NCI-H1105 treated with DMSO at 0.1 percent for 48 hours (cell line): ENCODE results near the gene IL31RA.
"Not testable (repeated sequence)": the region's sequence is repeated elsewhere in the genome, so short reads cannot be mapped to it uniquely, and the experiment has no call there.

ENCODE experiments used
- DNase-seq: peaks from one replicate; lab custom pipeline; 2025; lab: John Stamatoyannopoulos, UW

IL31RA gene

DNA sequence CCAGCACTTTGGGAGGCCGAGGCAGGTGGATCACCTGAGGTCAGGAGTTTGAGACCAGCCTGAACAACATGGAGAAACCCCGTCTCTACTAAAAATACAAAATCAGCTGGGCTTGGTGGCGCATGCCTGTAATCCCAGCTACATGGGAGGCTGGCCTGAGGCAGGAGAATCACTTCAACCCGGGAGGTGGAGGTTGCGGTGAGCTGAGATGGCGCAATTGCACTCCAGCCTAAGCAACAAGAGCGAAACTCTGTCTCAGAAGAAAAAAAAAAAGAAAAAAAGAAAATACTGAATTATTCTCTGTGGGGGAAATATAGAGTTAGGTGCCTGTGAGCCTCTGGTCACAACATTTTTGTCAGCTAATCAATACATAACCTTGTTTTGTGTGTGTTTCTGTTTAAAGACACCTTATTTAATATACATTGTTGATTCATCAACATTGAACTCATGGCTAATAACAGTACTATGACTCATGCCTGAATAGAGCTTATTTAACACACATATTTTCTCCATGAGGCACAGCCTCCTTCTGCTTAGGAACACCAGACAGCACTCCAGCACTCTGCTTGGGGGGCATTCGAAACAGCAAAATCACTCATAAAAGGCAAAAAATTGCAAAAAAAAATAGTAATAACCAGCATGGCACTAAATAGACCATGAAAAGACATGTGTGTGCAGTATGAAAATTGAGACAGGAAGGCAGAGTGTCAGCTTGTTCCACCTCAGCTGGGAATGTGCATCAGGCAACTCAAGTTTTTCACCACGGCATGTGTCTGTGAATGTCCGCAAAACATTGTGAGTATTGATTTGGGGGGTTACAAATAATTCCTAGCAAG is at the start of gene IL31RA:
IL31RA (plus strand) TSS at position 519 of the 836 bp plus-strand sequence; CDS start at position 733, 214 bp downstream.
- no peak for DNase-seq

DNA sequence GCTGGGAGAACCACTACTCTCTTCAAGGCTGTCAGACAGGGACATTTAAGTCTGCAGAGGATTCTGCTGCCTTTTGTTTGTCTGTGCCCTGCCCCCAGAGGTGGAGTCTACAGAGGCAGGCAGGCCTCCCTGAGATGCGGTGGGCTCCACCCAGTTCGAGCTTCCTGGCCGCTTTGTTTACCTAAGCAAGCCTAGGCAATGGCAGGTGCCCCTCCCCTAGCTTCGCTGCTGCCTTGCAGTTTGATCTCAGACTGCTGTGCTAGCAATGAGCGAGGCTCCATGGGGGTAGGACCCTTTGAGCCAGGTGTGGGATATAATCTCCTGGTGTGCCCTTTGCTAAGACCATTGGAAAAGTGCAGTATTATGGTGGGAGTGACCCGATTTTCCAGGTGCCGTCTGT is 42.3 kb upstream of the IL31RA start:
- DNase-seq: not testable (repeated sequence)

DNA sequence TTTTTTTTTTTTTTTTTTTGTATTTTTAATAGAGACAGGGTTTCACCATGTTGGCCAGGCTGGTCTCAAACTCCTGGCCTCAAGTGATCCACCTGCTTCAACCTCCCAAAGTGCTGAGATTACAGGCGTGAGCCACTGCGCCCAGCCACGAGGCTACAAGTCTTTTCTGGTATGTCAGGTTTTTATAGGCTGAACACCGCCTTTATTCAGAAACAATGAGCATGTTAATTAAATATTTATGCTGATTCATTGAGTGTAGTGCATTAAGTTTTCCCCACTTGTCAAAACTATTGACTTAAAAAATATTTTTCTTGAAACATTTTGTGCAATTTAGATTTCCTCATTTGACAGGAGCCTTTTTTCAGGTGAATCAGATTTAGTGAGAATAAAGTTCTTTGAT is 35.2 kb upstream of the IL31RA start:
- not testable (repeated sequence) for DNase-seq

DNA sequence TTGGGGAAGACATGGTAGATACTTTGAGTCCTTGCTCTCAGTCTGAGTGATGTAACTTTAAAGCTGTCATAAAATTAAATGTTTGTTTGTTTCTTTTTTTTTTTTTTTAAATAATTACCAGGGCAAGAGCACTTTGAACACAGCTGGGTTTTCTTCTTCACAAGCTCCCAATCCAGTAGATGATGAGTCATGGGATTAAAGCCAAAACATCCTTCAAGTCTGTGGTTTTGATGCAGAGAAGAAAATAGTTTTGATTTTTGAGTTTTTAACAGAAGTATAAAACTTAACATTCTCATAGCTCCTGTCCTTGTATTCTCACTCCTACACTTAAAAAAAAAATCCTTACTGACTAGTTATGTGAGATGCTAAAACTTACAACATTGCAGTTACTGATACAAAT is 34.8 kb upstream of the IL31RA start:
- DNase-seq: no peak

DNA sequence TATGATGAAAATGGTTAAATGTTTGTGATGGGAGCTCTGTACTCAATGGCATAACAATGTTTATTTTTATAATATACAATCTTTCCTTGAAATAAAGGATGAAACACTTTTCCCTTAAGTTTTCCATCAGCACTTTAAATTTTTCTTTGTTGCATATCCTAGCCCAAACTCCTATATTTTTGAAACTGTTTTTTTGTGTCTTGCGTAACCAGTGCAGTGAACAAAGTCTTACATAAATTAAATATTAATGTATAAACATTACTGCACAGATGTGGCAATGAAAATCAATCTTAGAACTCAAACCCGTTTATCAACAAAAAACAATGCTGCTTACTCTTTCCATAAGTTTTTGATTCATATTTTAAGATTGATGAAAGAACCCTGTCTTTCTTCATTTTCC is 34.1 kb upstream of the IL31RA start:
- DNase-seq: no peak

DNA sequence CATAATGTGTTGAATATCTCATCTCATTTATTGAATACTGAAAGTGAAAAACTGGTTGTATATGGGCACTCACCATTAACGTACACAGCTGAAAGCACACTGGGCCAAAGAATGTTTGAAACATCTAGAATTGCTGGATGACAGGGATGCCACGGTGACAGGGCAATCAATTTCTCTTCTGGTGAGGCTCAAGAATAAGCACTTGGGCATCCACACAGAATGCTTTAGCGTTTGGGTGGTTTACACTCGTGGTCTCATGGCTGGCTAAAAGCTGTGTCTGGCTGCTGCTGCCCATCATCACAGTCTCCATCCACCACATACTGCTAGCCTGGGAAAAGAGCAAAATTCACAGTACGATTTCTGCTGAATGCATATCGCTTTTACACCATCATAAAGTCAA is 30.7 kb upstream of the IL31RA start:
- no peak for DNase-seq

DNA sequence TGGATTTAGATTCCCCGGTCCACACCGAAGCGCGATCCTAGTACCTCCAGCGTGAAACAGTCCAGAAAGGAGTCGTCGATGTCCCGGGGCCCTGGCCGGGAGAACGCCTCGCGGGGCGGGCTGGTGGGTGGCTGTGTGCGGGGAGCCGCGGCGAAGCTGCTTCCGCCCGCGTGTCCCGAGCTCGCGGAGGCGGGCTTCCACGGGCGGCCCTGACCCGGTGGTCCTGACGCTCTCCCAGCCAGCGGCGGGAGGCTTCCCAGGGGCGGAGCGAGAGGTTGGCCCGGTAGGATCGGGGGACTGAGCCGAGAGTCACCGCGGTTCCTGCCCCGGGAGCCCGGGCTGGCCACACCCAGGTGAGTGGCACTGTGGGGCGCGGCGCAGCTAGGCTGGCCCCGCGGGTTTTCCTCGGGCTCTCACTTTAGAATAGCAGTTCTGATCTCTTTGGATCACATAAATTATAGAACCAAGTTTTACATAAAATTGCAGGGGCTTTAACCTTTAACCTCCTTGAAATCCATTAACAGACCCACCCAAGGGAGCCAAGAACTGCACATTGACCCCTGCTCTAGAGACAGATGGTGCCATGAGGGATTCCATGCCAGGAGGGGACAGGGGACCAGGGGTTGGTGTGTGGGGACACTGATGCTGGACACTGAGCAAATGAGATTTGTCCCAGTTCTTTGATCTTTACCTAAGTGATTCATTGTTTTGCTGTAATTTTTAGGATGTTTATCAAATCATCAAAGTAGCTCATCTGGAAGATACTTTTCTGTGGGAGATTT is 29.2 kb upstream of the IL31RA start:
- DNase-seq: no peak

DNA sequence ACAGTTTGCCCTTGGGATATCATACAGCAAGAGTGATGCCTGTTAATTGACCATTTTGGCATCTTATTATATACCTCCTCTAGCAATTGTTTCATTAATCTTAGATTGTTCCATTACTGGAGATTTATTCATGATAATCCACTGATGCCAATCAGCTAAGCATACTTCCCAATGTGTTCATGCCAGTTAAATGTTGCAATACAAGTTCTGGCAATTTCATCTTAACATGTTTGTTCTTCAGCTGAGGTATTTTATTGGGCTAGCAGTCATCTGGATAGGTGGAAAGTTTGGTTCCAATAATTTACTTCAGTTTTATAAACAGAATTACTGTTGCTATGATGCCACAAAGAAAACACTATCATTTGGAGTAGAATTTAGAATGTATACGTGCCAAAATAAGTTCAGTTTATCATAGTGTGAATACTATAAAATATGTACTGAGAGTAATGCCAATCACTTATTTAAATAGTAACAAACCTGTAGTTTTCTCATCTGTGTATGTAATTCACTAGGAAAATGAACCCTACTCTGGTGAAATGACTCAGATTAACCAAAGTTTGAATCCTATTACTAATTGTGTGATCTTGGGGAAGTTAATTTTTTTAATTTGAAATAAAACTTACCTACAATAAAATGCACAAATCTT is 27.9 kb upstream of the IL31RA start:
- no peak for DNase-seq

DNA sequence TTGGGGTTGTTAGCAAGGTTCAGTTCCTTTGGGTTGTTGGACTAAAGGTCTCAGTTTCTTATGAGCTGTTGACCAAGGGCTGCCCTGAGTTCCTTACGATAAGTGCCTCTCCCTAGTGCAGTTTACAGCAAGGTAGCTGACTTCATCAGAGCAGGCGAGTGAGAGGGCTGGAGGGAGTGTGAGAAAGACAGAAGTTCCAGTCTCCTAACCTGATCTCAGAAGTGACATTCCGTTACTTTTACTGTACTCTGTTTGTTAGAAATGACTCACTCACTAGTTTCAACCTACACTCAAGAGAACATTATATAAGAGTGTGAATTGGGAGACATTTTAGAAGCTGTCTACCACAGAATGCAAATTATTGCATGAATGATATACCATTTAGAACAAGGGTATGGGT is 21.2 kb upstream of the IL31RA start:
- DNase-seq: no peak

DNA sequence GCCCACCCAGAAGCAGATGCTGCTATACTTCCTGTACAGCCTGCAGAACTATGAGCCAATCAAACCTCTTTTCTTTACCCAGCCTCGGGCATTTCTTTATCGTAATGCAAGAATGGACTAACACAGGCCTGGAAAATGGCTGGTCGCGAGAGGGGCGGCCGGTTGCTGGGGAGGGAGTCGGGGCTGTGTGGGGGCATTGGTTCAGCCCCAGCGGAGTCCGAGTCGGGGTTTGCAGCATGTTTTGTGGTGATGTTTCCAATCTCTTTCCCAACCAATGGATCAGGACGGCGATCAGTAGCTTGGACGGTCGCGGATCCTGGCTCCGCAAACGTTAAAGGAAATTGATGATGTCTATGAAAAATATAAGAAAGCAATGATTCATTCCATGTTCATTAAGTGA is 18.7 kb upstream of the IL31RA start:
- DNase-seq: no peak

DNA sequence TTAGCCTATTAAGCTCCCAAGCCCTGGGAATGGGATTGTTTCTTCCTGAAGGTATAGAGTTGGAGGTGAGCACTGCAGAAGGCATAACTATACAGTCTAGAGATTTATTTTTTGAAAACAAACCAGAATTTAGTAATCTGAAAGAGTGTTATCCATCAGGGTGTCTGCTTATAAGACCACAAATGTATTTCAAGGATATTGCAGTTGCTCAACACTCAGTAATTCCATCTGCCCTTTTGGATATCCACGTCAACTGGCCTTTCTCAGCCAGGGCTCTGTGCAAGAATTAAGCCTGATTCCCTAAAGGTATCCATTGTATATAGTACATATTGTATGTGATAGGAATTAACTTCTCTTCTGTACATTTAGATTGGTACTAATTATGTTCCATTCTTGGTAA is 15.0 kb upstream of the IL31RA start:
- no peak for DNase-seq

DNA sequence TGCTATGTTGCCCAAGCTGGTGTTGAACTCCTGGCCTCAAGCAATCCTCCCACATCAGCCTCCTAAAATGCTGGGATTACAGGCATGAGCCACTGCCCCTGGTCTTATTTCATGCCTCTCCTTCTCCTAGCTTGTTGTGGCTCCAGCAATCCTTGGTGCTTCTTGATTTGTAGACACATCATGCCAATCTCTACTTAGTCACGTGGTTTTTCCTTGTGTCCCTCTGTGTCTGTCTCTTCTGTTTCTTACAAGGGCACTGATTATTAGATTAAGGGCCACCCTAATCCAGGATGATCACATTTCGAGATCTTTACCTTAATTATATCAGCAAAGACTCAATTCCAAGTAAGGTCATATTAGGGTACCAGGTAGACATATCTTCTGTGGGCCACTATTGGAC is 9.2 kb upstream of the IL31RA start:
- DNase-seq: no peak

DNA sequence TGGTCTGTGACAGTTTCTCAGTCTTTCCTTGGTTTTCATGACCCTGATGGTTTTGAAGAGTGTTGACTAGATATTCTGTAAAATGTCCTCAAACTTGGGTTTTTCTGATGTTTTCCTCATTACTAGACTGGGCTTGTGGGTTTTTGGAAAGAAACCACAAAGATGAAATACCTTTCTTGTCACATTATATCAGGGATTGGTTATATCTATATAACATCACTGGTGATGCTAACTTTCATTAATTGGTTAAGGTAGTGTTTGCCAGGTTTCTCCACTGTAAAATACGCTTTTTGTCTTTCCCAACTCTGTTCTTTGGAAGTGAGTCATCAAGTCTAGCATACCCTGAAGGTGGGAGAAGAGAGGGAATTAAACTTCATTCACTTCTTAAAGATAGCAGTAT is 3.3 kb upstream of the IL31RA start:
- DNase-seq: no peak

DNA sequence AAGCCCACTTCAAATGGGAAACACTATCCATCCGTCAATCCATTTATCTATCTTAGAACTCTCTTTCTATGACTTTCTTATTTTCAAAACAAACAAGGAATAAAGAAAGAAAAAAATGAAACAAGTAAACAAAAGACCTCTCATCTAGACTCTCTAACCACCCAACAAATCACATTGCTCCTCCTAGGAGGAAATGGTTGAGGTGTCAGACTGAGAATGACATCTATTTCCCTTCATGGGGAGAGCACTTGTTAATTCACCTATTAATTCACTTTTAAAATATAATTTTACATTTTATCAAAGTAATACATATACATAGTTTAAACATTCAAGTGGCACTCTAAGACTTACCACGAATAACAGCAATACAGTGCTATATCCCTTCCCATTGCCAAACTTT is 2.4 kb upstream of the IL31RA start:
- no peak for DNase-seq

DNA sequence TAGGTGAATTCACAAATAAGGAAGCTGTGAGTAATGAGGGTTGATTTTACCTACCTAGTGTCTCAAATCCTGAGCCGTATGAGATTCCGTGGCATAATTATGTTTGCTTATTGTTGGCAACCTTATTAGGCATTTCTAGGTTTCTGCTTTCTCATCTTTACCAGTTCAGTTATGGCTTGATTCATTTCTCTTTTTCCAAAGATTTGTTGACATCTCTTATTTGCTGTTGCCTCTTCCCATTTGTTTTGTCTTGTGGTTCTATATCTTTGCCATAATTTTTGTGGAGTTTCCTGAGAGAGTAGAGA is 470 bp downstream of the IL31RA start:
- DNase-seq: no peak

DNA sequence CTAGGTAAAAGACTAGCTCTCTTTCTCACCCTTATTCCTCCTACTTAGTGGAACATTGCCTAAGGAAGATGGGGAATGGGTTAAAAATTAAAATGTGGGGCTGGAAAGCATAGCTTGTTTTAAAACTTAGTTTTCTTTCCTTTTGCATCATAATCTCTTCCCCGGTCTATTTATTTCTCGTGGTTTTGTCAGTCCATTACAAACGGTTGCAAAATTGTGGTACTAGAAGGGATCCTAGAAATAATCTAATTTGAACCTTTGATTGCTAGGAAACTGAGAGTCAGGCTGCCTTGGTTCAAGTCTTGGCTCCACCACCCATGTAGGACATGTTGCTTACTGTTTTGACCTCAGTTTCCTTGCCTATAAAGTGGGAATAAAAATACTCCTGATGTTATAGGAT is 1.3 kb downstream of the IL31RA start:
- no peak for DNase-seq

DNA sequence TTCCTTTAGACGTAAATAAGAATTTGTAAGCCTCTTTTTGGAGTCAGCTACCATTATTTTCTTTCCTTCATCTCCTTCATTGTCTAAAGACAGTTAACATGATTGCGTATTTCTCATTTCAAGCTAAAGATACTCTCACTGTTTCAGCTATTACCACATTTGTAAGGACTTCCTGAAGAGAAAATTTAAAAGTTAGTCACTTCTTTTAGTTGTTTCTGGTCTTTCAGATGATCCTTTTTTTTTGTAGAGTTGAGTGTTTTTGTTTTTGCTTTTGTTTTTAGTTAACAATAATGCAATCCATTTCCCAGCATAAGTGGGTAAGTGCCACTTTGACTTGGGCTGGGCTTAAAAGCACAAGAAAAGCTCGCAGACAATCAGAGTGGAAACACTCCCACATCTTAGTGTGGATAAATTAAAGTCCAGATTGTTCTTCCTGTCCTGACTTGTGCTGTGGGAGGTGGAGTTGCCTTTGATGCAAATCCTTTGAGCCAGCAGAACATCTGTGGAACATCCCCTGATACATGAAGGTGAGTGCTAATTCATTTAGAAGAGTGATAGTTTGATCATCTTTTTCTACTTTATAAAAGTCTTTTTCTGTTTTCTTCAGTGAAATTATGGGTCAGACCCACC is 2.0 kb downstream of the IL31RA start:
- no peak for DNase-seq

DNA sequence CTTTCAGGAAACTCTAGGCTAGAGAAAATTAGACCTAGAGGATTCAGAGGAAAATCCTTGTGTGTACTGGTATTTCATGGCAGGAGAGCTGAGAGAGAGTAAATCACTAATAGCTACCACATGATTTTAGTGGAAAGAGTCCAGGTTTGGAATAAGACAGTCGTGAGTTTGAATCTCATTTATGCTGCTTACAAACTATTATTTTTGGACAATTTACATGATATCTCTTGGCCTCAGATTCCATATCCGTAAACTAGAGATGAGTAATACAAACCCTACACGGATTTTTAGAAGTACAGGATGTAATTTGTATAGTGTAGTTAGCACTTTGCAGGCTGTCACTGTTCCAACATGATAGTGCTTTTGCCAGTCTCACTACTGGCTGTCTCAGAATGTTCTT is 2.7 kb downstream of the IL31RA start:
- DNase-seq: no peak

DNA sequence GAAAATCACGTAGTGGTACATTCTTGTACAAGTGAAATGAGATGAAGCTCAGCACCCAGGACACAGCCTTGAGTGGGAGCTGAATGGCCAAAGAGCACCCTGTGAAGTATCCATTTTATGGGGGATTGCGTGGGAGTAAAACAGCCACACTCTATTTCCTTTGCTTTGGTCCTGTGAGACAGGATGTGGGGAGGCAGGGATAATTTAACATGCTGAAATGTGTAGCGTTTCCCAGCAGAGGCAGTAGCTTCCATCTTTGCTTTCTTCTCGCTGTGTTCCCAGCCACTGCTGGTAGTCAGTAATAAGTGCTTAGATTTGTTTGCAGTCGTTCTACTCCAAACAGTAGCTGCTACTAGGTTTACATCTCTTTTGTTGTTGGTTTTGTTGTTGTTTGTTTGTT is 4.4 kb downstream of the IL31RA start:
- no peak for DNase-seq

DNA sequence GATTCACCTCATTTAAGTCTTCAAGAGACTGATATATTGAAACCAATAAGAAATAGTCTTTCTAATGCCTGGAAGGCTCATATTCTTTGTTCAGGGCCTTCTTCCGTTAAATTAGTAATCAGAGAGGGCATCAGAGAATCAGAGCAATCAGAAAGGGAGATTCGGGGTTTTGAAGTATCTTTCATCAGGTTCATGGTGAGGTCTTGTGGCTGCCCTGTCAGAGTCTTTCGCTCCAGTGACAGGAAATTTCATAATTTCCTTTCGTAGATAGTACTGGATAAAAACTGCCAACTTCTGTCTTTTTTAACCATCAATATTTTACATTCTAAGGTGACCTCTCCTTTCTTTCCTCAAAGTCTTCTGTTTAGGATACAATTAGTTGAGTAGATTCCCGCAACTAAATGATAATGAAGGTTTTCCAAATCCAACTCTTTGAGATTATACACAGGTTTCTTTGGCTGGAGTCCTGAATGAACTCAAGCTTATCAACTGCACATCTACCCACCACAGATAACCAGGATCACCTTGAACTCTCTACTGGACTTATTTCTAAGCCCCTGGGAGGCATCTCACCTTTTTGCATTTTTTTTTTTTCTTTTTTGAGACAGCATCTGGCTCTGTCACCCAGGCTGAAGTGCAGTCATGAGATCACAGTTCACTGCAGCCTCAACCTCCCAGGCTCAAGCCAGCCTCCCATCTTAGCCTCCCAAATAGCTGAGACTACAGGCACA is 5.5 kb downstream of the IL31RA start:
- no peak for DNase-seq

DNA sequence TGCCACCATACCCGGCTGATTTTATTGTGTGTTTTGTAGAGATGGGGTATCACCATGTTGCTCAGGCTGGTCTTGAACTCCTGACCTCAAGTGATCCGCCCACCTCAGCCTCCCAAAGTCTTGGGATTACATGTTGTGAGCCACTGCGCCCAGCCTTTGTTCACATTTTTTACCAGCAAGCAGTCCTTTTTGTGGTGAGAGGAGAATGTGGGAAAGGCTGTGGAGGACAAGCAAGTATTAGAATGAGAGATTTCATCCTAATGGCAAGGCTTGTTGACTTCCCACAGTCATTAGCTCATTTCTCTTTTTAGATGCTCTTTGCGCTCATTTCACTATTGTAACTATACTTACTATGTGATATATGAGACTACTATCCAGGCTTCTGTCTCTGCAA is 6.1 kb downstream of the IL31RA start:
- no peak for DNase-seq

DNA sequence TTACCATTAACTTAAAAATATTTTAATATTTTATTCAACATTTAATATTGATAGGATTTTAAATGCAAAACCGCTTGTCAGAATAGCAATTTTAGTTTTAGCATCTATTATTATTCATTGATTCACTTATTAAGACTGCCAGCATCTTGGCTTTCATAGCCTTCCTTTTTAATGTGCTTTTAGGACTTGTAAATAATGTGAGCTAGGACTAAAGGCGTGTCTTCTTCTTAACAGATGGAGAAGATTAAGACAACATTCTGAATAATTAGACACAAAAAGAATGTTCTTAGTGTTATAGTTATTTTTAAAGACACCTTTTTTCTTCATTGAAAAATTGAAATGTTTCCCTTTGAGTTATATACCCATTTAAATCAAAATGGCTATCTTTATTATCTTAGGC is 6.9 kb downstream of the IL31RA start:
- no peak for DNase-seq
